Measurements from ENCODE around the gene C1QTNF9. TPM values are rescaled to one million over a fixed set of nuclear protein-coding genes. Genes with fewer than 3 reads are reported as not detected.
"Not testable (repeated sequence)": the region's sequence is repeated elsewhere in the genome, so short reads cannot be mapped to it uniquely, and the experiment has no call there.

C1QTNF9 gene
- polyA plus RNA-seq, 1 donor: 0.42 TPM

GRCh38 chr13:24348797-24349515 lies 39.6 kb downstream of the C1QTNF9 start:
- Histone ChIP-seq H3K9me3 (ENCODE audit: control insufficient read depth, low read depth, low read length) (no peaks in the 10 kb centered on the region), H3K36me3 (ENCODE audit: control insufficient read depth, insufficient read depth, low read length) (no peaks in the 10 kb centered on the region), H3K27me3 (ENCODE audit: control insufficient read depth, insufficient read depth, low read length) (no peaks in the 10 kb centered on the region), H3K27ac (ENCODE audit: low read length) (no peak overlapping the region), H3K4me1 (ENCODE audit: control insufficient read depth, insufficient read depth, low read length) (no peaks in the 10 kb centered on the region), H3K4me3 (ENCODE audit: low read length) (no peak overlapping the region)
- WGBS (ENCODE audit: insufficient coverage, low lambda C conversion rate): 70% methylated on average over 2 of the region's 6 CpGs
- no peak for DNase-seq

- not testable (repeated sequence) for H3K4me1 ChIP-seq (ENCODE audit: control insufficient read depth, insufficient read depth, low read length)
Observed at GRCh38 chr13:24349778-24350664, 40.6 kb downstream of the C1QTNF9 start.

GRCh38 chr13:24351423-24351822 lies 42.0 kb downstream of the C1QTNF9 start:
- Histone ChIP-seq H3K9me3 (ENCODE audit: control insufficient read depth, low read depth, low read length) (peaks cover 8% of the 10 kb centered on the region), H3K27me3 (ENCODE audit: control insufficient read depth, insufficient read depth, low read length) (no peaks in the 10 kb centered on the region), H3K4me3 (ENCODE audit: low read length) (no peak overlapping the region), H3K27ac (ENCODE audit: low read length) (no peak overlapping the region), H3K36me3 (ENCODE audit: control insufficient read depth, insufficient read depth, low read length) (no peaks in the 10 kb centered on the region), H3K4me1 (ENCODE audit: control insufficient read depth, insufficient read depth, low read length) (no peaks in the 10 kb centered on the region)
- no CpG with 5 or more reads among the region's 3 CpGs for WGBS (ENCODE audit: insufficient coverage, low lambda C conversion rate)
- DNase-seq: no peak

More at GRCh38 chr13:24349778-24350664, 40.6 kb downstream of the C1QTNF9 start:
- DNase-seq; H3K4me3 ChIP-seq (ENCODE audit: low read length); H3K27ac ChIP-seq (ENCODE audit: low read length); H3K36me3 ChIP-seq (ENCODE audit: control insufficient read depth, insufficient read depth, low read length); H3K27me3 ChIP-seq (ENCODE audit: control insufficient read depth, insufficient read depth, low read length); H3K9me3 ChIP-seq (ENCODE audit: control insufficient read depth, low read depth, low read length): not testable (repeated sequence)
- WGBS (ENCODE audit: insufficient coverage, low lambda C conversion rate): no CpG with 5 or more reads among the region's 3 CpGs

GRCh38 chr13:24353736-24354135 lies 44.4 kb downstream of the C1QTNF9 start:
- Histone ChIP-seq H3K27me3 (ENCODE audit: control insufficient read depth, insufficient read depth, low read length) (no peaks in the 10 kb centered on the region), H3K4me1 (ENCODE audit: control insufficient read depth, insufficient read depth, low read length) (no peaks in the 10 kb centered on the region), H3K4me3 (ENCODE audit: low read length) (no peak overlapping the region), H3K27ac (ENCODE audit: low read length) (no peak overlapping the region), H3K36me3 (ENCODE audit: control insufficient read depth, insufficient read depth, low read length) (no peaks in the 10 kb centered on the region), H3K9me3 (ENCODE audit: control insufficient read depth, low read depth, low read length) (peaks cover 14% of the 10 kb centered on the region)
- WGBS (ENCODE audit: insufficient coverage, low lambda C conversion rate): no CpG with 5 or more reads among the region's 1 CpG
- no peak for DNase-seq

- WGBS (ENCODE audit: insufficient coverage, low lambda C conversion rate): no CpG with 5 or more reads among the region's 13 CpGs
- no peak for DNase-seq
Observed at GRCh38 chr13:24355103-24355502, 45.7 kb downstream of the C1QTNF9 start.

GRCh38 chr13:24356270-24356669 lies 46.9 kb downstream of the C1QTNF9 start:
- WGBS (ENCODE audit: insufficient coverage, low lambda C conversion rate): no CpG with 5 or more reads among the region's 7 CpGs
- Histone ChIP-seq H3K4me3 (ENCODE audit: low read length) (no peak overlapping the region), H3K36me3 (ENCODE audit: control insufficient read depth, insufficient read depth, low read length) (no peaks in the 10 kb centered on the region), H3K27ac (ENCODE audit: low read length) (no peak overlapping the region), H3K4me1 (ENCODE audit: control insufficient read depth, insufficient read depth, low read length) (no peaks in the 10 kb centered on the region), H3K9me3 (ENCODE audit: control insufficient read depth, low read depth, low read length) (peaks cover 14% of the 10 kb centered on the region), H3K27me3 (ENCODE audit: control insufficient read depth, insufficient read depth, low read length) (no peaks in the 10 kb centered on the region)
- no peak for DNase-seq

More at GRCh38 chr13:24355103-24355502, 45.7 kb downstream of the C1QTNF9 start:
- Histone ChIP-seq H3K4me1 (ENCODE audit: control insufficient read depth, insufficient read depth, low read length) (no peaks in the 10 kb centered on the region), H3K36me3 (ENCODE audit: control insufficient read depth, insufficient read depth, low read length) (no peaks in the 10 kb centered on the region), H3K4me3 (ENCODE audit: low read length) (no peak overlapping the region), H3K9me3 (ENCODE audit: control insufficient read depth, low read depth, low read length) (peaks cover 14% of the 10 kb centered on the region), H3K27ac (ENCODE audit: low read length) (no peak overlapping the region), H3K27me3 (ENCODE audit: control insufficient read depth, insufficient read depth, low read length) (no peaks in the 10 kb centered on the region)

- H3K9me3 ChIP-seq (ENCODE audit: control insufficient read depth, low read depth, low read length): peaks cover 14% of the 10 kb centered on the region
- no peak for DNase-seq
- no peaks in the 10 kb centered on the region for H3K36me3 ChIP-seq (ENCODE audit: control insufficient read depth, insufficient read depth, low read length)
- no peaks in the 10 kb centered on the region for H3K4me1 ChIP-seq (ENCODE audit: control insufficient read depth, insufficient read depth, low read length)
- H3K27ac ChIP-seq (ENCODE audit: low read length): no peak overlapping the region
- H3K4me3 ChIP-seq (ENCODE audit: low read length): no peak overlapping the region
- H3K27me3 ChIP-seq (ENCODE audit: control insufficient read depth, insufficient read depth, low read length): no peaks in the 10 kb centered on the region
- WGBS (ENCODE audit: insufficient coverage, low lambda C conversion rate): 100% methylated on average over 1 of the region's 7 CpGs
Observed at GRCh38 chr13:24356837-24357236, 47.5 kb downstream of the C1QTNF9 start.

- Histone ChIP-seq H3K27me3 (ENCODE audit: control insufficient read depth, insufficient read depth, low read length) (no peaks in the 10 kb centered on the region), H3K4me1 (ENCODE audit: control insufficient read depth, insufficient read depth, low read length) (no peaks in the 10 kb centered on the region), H3K27ac (ENCODE audit: low read length) (no peak overlapping the region), H3K9me3 (ENCODE audit: control insufficient read depth, low read depth, low read length) (peaks cover 14% of the 10 kb centered on the region), H3K36me3 (ENCODE audit: control insufficient read depth, insufficient read depth, low read length) (no peaks in the 10 kb centered on the region), H3K4me3 (ENCODE audit: low read length) (no peak overlapping the region)
- WGBS (ENCODE audit: insufficient coverage, low lambda C conversion rate): no CpG with 5 or more reads among the region's 15 CpGs
- DNase-seq: no peak
Observed at GRCh38 chr13:24357756-24358155, 48.4 kb downstream of the C1QTNF9 start.

GRCh38 chr13:24358836-24359235 lies 49.5 kb downstream of the C1QTNF9 start:
- no CpG with 5 or more reads among the region's 16 CpGs for WGBS (ENCODE audit: insufficient coverage, low lambda C conversion rate)
- H3K9me3 ChIP-seq (ENCODE audit: control insufficient read depth, low read depth, low read length): peaks cover 14% of the 10 kb centered on the region
- not testable (repeated sequence) for H3K27ac ChIP-seq (ENCODE audit: low read length); H3K4me1 ChIP-seq (ENCODE audit: control insufficient read depth, insufficient read depth, low read length); DNase-seq; H3K36me3 ChIP-seq (ENCODE audit: control insufficient read depth, insufficient read depth, low read length); H3K4me3 ChIP-seq (ENCODE audit: low read length); H3K27me3 ChIP-seq (ENCODE audit: control insufficient read depth, insufficient read depth, low read length)

GRCh38 chr13:24359252-24359651 lies 49.9 kb downstream of the C1QTNF9 start:
- H3K36me3 ChIP-seq (ENCODE audit: control insufficient read depth, insufficient read depth, low read length); H3K4me3 ChIP-seq (ENCODE audit: low read length); DNase-seq; H3K27me3 ChIP-seq (ENCODE audit: control insufficient read depth, insufficient read depth, low read length); H3K27ac ChIP-seq (ENCODE audit: low read length); H3K4me1 ChIP-seq (ENCODE audit: control insufficient read depth, insufficient read depth, low read length): not testable (repeated sequence)
- peaks cover 14% of the 10 kb centered on the region for H3K9me3 ChIP-seq (ENCODE audit: control insufficient read depth, low read depth, low read length)
- no CpG with 5 or more reads among the region's 9 CpGs for WGBS (ENCODE audit: insufficient coverage, low lambda C conversion rate)

All from large intestine (tissue), 3 donors.